Measurements from ENCODE around the gene SPAG4.

GRCh38 chr20:35653893-35654292 is 38.3 kb downstream of the SPAG4 start:
- TF ChIP-seq CTCF (IDR thresholded peaks at IDR 0.05 in 8 of 11, conservative IDR thresholded peaks at IDR 0.05 in 3 of 11) (no peak), POLR2A (IDR thresholded peaks at IDR 0.05) (no peak), POLR2AphosphoS5 (IDR thresholded peaks at IDR 0.05) (no peak)
